Neural cell (in vitro differentiated cells): ENCODE results near the gene HSF5. TPM values are rescaled to one million over a fixed set of nuclear protein-coding genes. Genes with fewer than 3 reads are reported as not detected.

ENCODE experiments used
- H2AFZ ChIP-seq: fragments of 200-600, 300-800 bp; sonication (generic), shearing (Covaris generic); 2 replicates; pipeline ENCODE4 v1.6.0; 2014; ENCODE audit warnings: low read depth, mild to moderate bottlenecking, antibody characterized with exemption, low read length, moderate library complexity
- H3F3A ChIP-seq: fragments of 200-600 bp; shearing (Covaris generic); 2 replicates; pipeline ENCODE4 v1.6.1; 2016; ENCODE audit warnings: mild to moderate bottlenecking, moderate library complexity, mixed read lengths, antibody characterized with exemption, low read length; ENCODE audit not compliant: insufficient read depth, poor library complexity, severe bottlenecking
- H3K27ac ChIP-seq: fragments of 200-600, 300-800 bp; sonication (generic), shearing (Covaris generic); 2 replicates; pipeline ENCODE4 v1.5.1; 2014; ENCODE audit warnings: mild to moderate bottlenecking, low read length, moderate library complexity
- H3K27me3 ChIP-seq: fragments of 300-800, 200-600 bp; sonication (generic), shearing (Covaris generic); 2 replicates; pipeline ENCODE4 v1.6.0; 2014; ENCODE audit warnings: mild to moderate bottlenecking, low read depth, low read length, moderate library complexity; ENCODE audit not compliant: insufficient read depth
- H3K36me3 ChIP-seq: fragments of 300-800, 200-600 bp; sonication (generic), shearing (Covaris generic); 2 replicates; pipeline ENCODE4 v1.5.1; 2014; ENCODE audit warnings: mild to moderate bottlenecking, antibody characterized with exemption, low read length, moderate library complexity; ENCODE audit not compliant: insufficient read depth
- H3K4me2 ChIP-seq: fragments of 300-800, 200-600 bp; sonication (generic), shearing (Covaris generic); 2 replicates; pipeline ENCODE4 v1.6.0; 2014; ENCODE audit warnings: mild to moderate bottlenecking, low read length
- H3K4me3 ChIP-seq: fragments of 300-800, 200-600 bp; sonication (generic), shearing (Covaris generic); 2 replicates; pipeline ENCODE4 v1.5.1; 2014; ENCODE audit warnings: mild to moderate bottlenecking, low read length, moderate library complexity
- H3K79me2 ChIP-seq: fragments of 200-600 bp; shearing (Covaris generic); replicated peaks from 2 replicates; pipeline ENCODE4 v1.6.0; 2014; ENCODE audit warnings: mild to moderate bottlenecking, low read length, moderate library complexity; ENCODE audit not compliant: insufficient read depth
- H3K9ac ChIP-seq: fragments of 300-800, 200-600 bp; sonication (generic), shearing (Covaris generic); 2 replicates; pipeline ENCODE4 v1.6.1; 2016; ENCODE audit warnings: mild to moderate bottlenecking, low read length, mixed read lengths
- H3K9me2 ChIP-seq: fragments of 200-600 bp; shearing (Covaris generic); 2 replicates; pipeline ENCODE4 v1.6.1; 2016; ENCODE audit warnings: mild to moderate bottlenecking, low read length, mixed read lengths; ENCODE audit not compliant: insufficient read depth
- H3K9me3 ChIP-seq: fragments of 200-600, 300-800 bp; sonication (generic), shearing (Covaris generic); 2 replicates; pipeline ENCODE4 v1.6.1; 2016; ENCODE audit warnings: mild to moderate bottlenecking, mixed run types, low read length, moderate library complexity, mixed read lengths
- H4K20me1 ChIP-seq: fragments of 200-600 bp; shearing (Covaris generic); 2 replicates; pipeline ENCODE4 v1.6.1; 2016; ENCODE audit warnings: mild to moderate bottlenecking, mixed run types; ENCODE audit not compliant: insufficient read depth
- EP300 ChIP-seq: fragments of 450-650 bp; conservative IDR thresholded peaks from 2 replicates; pipeline ENCODE4 v1.6.1; 2014; ENCODE audit warnings: antibody characterized with exemption, mild to moderate bottlenecking, moderate library complexity; ENCODE audit not compliant: poor library complexity, severe bottlenecking
- MXI1 ChIP-seq: fragments of 450-650 bp; conservative IDR thresholded peaks from 2 replicates; pipeline ENCODE4 v1.6.1; 2014; ENCODE audit warnings: antibody characterized with exemption, mild to moderate bottlenecking; ENCODE audit not compliant: poor library complexity, severe bottlenecking
- POLR2AphosphoS5 ChIP-seq: IDR thresholded peaks from 2 replicates; pipeline ENCODE4 v1.6.1; 2012
- RAD21 ChIP-seq: fragments of 450-650 bp; conservative IDR thresholded peaks from 2 replicates; pipeline ENCODE4 v1.6.1; 2014; ENCODE audit warnings: antibody characterized with exemption, mild to moderate bottlenecking, moderate library complexity
- SMC3 ChIP-seq: fragments of 450-650 bp; conservative IDR thresholded peaks from 2 replicates; pipeline ENCODE4 v1.6.1; 2014; ENCODE audit warnings: antibody characterized with exemption, mild to moderate bottlenecking, moderate library complexity; ENCODE audit not compliant: poor library complexity
- TAF1 ChIP-seq: IDR thresholded peaks from 2 replicates; pipeline ENCODE4 v1.6.1; 2012; ENCODE audit warnings: low read depth
- polyA plus RNA-seq: library from polyadenylated mRNA; depleted of rRNA; stranded (reverse); fragments of >200 nt; gene quantifications from 2 replicates; pipeline ENCODE4 v1.2.3, GENCODE V29; 2014
- TF ChIP-seq, protein P1 (sequence below): IDR thresholded peaks from 2 replicates; pipeline ENCODE4 v1.6.1; 2012; ENCODE audit warnings: borderline replicate concordance
- TF ChIP-seq, protein P2 (sequence below): fragments of 450-650 bp; IDR thresholded peaks from 2 replicates; pipeline ENCODE4 v1.5.1; 2014; ENCODE audit warnings: antibody characterized with exemption, mild to moderate bottlenecking, moderate library complexity; ENCODE audit not compliant: poor library complexity, severe bottlenecking

HSF5 gene
- polyA plus RNA-seq, 1 donor from 2014 or later, result 0.21 TPM

DNA sequence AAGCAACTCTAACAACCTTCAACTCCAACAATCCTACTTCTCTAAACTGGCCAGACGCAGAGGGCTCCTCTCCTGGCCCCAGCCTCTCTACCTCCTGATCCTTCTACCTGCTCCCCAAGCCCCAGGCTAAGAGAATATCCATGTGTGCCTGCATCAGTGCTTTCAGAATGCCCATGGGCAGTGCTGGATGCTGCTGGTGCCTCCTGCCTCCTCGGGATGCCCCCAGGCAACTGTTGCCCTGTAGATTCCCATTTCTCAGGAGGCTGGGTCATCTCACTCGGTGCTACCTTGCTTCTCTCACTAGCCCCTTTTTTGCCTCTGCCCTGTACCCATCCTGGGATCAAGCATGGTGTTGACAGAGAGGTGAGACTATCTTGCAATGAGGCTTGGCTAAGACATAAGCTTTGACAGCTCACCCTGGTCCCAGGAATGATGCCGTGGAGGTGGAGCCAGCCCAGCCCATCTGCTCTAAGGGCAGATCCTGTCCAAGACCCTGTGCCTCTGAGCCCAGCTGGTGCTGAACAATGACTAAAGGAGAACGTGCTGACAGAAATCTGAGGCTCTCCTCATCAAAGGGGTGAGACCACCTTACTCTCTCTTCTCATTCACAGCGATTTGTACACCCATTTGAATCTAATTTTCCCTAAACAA, 116.8 kb downstream of the HSF5 start:
- Histone ChIP-seq H3F3A (no peaks in the 10 kb centered on the region), H3K27ac (no peak overlapping the region)

DNA sequence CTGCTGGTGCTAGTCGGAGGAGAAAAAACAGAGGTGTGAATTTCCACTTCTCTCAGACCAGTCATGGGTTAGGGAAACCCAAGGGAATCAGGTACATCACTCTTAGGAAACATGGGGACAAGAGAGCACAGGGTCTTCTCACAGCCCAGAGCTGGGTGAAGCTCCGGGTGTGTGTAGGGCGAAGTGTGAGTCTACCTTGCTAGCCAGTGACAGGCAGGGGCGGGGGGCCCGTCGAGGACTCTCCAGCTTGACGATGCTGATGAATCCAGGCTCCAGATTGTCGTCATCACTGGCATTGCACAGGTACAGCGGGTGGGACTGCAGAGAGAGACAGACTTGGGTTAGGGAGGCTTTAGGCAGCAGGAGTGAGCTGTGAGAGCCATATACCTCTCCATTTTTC, 117.5 kb downstream of the HSF5 start:
- TF ChIP-seq RAD21 (no peak), MXI1 (no peak), POLR2AphosphoS5 (no peak), SMC3 (no peak), TAF1 (no peak), EP300 (no peak)
- TF ChIP-seq, protein P1, sequence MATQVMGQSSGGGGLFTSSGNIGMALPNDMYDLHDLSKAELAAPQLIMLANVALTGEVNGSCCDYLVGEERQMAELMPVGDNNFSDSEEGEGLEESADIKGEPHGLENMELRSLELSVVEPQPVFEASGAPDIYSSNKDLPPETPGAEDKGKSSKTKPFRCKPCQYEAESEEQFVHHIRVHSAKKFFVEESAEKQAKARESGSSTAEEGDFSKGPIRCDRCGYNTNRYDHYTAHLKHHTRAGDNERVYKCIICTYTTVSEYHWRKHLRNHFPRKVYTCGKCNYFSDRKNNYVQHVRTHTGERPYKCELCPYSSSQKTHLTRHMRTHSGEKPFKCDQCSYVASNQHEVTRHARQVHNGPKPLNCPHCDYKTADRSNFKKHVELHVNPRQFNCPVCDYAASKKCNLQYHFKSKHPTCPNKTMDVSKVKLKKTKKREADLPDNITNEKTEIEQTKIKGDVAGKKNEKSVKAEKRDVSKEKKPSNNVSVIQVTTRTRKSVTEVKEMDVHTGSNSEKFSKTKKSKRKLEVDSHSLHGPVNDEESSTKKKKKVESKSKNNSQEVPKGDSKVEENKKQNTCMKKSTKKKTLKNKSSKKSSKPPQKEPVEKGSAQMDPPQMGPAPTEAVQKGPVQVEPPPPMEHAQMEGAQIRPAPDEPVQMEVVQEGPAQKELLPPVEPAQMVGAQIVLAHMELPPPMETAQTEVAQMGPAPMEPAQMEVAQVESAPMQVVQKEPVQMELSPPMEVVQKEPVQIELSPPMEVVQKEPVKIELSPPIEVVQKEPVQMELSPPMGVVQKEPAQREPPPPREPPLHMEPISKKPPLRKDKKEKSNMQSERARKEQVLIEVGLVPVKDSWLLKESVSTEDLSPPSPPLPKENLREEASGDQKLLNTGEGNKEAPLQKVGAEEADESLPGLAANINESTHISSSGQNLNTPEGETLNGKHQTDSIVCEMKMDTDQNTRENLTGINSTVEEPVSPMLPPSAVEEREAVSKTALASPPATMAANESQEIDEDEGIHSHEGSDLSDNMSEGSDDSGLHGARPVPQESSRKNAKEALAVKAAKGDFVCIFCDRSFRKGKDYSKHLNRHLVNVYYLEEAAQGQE, result no peak
- TF ChIP-seq, protein P2, sequence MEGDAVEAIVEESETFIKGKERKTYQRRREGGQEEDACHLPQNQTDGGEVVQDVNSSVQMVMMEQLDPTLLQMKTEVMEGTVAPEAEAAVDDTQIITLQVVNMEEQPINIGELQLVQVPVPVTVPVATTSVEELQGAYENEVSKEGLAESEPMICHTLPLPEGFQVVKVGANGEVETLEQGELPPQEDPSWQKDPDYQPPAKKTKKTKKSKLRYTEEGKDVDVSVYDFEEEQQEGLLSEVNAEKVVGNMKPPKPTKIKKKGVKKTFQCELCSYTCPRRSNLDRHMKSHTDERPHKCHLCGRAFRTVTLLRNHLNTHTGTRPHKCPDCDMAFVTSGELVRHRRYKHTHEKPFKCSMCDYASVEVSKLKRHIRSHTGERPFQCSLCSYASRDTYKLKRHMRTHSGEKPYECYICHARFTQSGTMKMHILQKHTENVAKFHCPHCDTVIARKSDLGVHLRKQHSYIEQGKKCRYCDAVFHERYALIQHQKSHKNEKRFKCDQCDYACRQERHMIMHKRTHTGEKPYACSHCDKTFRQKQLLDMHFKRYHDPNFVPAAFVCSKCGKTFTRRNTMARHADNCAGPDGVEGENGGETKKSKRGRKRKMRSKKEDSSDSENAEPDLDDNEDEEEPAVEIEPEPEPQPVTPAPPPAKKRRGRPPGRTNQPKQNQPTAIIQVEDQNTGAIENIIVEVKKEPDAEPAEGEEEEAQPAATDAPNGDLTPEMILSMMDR, result no peak
- H3K36me3 ChIP-seq, result no peaks in the 10 kb centered on the region
- no peak overlapping the region for H3K4me2 ChIP-seq
- H3K27ac ChIP-seq, result no peak overlapping the region
- no peak overlapping the region for H2AFZ ChIP-seq
- H3K4me3 ChIP-seq, result no peak overlapping the region
- no peaks in the 10 kb centered on the region for H3F3A ChIP-seq
- H3K9me3 ChIP-seq, result no peaks in the 10 kb centered on the region
- no peaks in the 10 kb centered on the region for H4K20me1 ChIP-seq
- H3K79me2 ChIP-seq, result no peaks in the 10 kb centered on the region
- no peak overlapping the region for H3K9ac ChIP-seq
- no peaks in the 10 kb centered on the region for H3K27me3 ChIP-seq
- no peaks in the 10 kb centered on the region for H3K9me2 ChIP-seq

More for the DNA sequence above, 116.8 kb downstream of the HSF5 start:
- Histone ChIP-seq H2AFZ (no peak overlapping the region), H3K4me3 (no peak overlapping the region), H3K79me2 (no peaks in the 10 kb centered on the region), H3K4me2 (no peak overlapping the region), H3K27me3 (no peaks in the 10 kb centered on the region), H4K20me1 (no peaks in the 10 kb centered on the region), H3K9ac (no peak overlapping the region), H3K9me2 (no peaks in the 10 kb centered on the region), H3K9me3 (no peaks in the 10 kb centered on the region), H3K36me3 (no peaks in the 10 kb centered on the region)
- no peak for TF ChIP-seq SMC3
- no peak for TF ChIP-seq EP300
- TF ChIP-seq, protein P2, result no peak
